Gastroesophageal sphincter (tissue), 3 donors: ENCODE measurements around the gene PAH.

Experiments used
- CTCF ChIP-seq, 4 experiments: fragments of 200-600 bp in 2 of 4; fragments of 450-650 bp in 2 of 4; sonication (generic) in 1 of 4; IDR thresholded peaks; one replicate each; pipeline ENCODE4 v1.5.1; 2017 to 2019; ENCODE audit warnings: antibody characterized with exemption in 4 of 4, mild to moderate bottlenecking in 2 of 4, moderate library complexity in 2 of 4
- EP300 ChIP-seq: sonication (generic); formaldehyde crosslinking; IDR thresholded peaks from one replicate; pipeline ENCODE4 v1.6.1; 2017; ENCODE audit warnings: antibody characterized with exemption, mild to moderate bottlenecking
- POLR2A ChIP-seq, 2 donors: fragments of 450-650 bp; IDR thresholded peaks; one replicate each; pipeline ENCODE4 v1.6.1; 2017; ENCODE audit warnings: antibody characterized with exemption in 2 of 2, mild to moderate bottlenecking in 2 of 2, moderate library complexity in 1 of 2

DNA sequence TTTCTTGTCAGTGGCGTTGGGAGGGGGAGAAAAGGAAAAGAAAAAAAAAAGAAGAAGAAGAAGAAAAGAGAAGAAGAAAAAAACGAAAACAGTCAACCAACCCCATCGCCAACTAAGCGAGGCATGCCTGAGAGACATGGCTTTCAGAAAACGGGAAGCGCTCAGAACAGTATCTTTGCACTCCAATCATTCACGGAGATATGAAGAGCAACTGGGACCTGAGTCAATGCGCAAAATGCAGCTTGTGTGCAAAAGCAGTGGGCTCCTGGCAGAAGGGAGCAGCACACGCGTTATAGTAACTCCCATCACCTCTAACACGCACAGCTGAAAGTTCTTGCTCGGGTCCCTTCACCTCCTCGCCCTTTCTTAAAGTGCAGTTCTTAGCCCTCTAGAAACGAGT, 42.3 kb upstream of the PAH start:
- no peak for TF ChIP-seq CTCF (IDR thresholded peaks at IDR 0.05)
- TF ChIP-seq EP300 = no peak
- no peak for TF ChIP-seq POLR2A (IDR thresholded peaks at IDR 0.05)
